Measurements from ENCODE around the gene ALDH7A1. TPM values are rescaled to one million over a fixed set of nuclear protein-coding genes. Genes with fewer than 3 reads are reported as not detected.
A peak's percentile ranks its signal among the peaks of the same experiment; 100 is the strongest.
"Not testable (repeated sequence)": the region's sequence is repeated elsewhere in the genome, so short reads cannot be mapped to it uniquely, and the experiment has no call there.

Gene ALDH7A1
- polyA plus RNA-seq, 4 donors = 18.1 to 66.2 (median 31.9) TPM

DNA sequence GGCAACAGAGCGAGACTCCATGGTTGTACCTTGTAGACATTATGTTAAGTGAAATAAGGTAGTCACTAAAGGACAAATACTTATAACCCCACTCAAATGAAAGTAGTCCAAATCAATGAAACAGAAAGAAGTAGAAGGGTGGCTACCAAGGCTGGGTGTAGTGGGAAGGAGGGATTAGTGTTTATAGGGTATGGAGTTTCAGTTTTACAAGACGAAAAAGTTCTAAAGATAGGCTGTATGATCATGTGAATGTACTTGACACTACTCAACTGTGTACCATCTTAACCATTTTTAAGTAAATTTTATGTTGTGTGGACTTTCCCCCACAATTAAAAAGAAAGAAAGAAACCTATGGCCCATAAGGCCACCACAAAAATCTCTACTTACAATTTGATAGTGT lies 32.2 kb downstream of the ALDH7A1 start:
- 80 to 92% (median 83%) methylated on average over 2 of the region's 2 CpGs for WGBS, 3 donors
- peaks cover 0 to 19% (median 3%) of the 10 kb centered on the region in 3 donors for H3K36me3 ChIP-seq (ENCODE audit: control insufficient read depth in 3 of 3, insufficient read depth in 2 of 3, low read depth in 1 of 3, low read length in 3 of 3)
- no peak for FAIRE-seq

GRCh38 chr5:126561908-126562307 lies 33.1 kb downstream of the ALDH7A1 start:
- no peak for FAIRE-seq
- 67 to 74% (median 72%) methylated on average over 1 of the region's 1 CpG for WGBS, 3 donors

More for the DNA sequence above, 32.2 kb downstream of the ALDH7A1 start:
- Histone ChIP-seq H3K9me3 (ENCODE audit: control insufficient read depth in 2 of 2, insufficient read depth in 1 of 2, low read depth in 1 of 2, low read length in 1 of 2) (no peaks in the 10 kb centered on the region), H3K27ac (ENCODE audit: low read depth in 1 of 3, low read length in 2 of 3) (no peak overlapping the region), H3K27me3 (ENCODE audit: control insufficient read depth in 3 of 3, insufficient read depth in 3 of 3, low read length in 3 of 3) (no peaks in the 10 kb centered on the region), H3K4me3 (ENCODE audit: low read depth in 1 of 3, low read length in 3 of 3) (no peak overlapping the region), H3K4me1 (ENCODE audit: control insufficient read depth in 3 of 3, insufficient read depth in 2 of 3, low read depth in 1 of 3, low read length in 2 of 3) (no peaks in the 10 kb centered on the region)
- DNase-seq = no peak

DNA sequence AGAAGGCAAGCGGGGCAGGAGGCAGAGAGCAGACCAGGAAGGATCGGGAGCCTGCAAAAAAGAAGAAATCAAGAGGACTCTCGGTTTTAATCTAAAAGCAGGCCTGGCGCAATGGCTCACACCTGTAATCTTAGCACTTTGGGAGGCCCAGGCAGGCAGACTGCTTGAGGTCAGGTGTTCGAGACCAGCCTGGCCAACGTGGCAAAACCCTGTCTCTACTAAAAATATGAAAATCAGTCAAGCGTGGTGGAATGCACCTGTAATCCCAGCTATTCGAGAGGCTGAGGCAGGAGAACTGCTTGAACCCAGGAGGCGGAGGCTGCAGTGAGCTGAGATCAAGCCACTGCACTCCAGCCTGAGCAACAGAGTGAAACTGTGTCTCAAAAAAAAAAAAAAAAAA lies 39.9 kb downstream of the ALDH7A1 start:
- WGBS, 3 donors = 91 to 94% (median 92%) methylated on average over 9 of the region's 9 CpGs
- not testable (repeated sequence) for H3K27ac ChIP-seq (ENCODE audit: low read depth in 1 of 3, low read length in 2 of 3); H3K27me3 ChIP-seq (ENCODE audit: control insufficient read depth in 3 of 3, insufficient read depth in 3 of 3, low read length in 3 of 3); FAIRE-seq; DNase-seq; H3K4me3 ChIP-seq (ENCODE audit: low read depth in 1 of 3, low read length in 3 of 3); H3K4me1 ChIP-seq (ENCODE audit: control insufficient read depth in 3 of 3, insufficient read depth in 2 of 3, low read depth in 1 of 3, low read length in 2 of 3); H3K9me3 ChIP-seq (ENCODE audit: control insufficient read depth in 2 of 2, insufficient read depth in 1 of 2, low read depth in 1 of 2, low read length in 1 of 2)
- peaks cover 0 to 53% (median 8%) of the 10 kb centered on the region in 3 donors for H3K36me3 ChIP-seq (ENCODE audit: control insufficient read depth in 3 of 3, insufficient read depth in 2 of 3, low read depth in 1 of 3, low read length in 3 of 3)

More at GRCh38 chr5:126561908-126562307, 33.1 kb downstream of the ALDH7A1 start:
- no peak overlapping the region for H3K4me3 ChIP-seq (ENCODE audit: low read depth in 1 of 3, low read length in 3 of 3)
- no peaks in the 10 kb centered on the region for H3K27me3 ChIP-seq (ENCODE audit: control insufficient read depth in 3 of 3, insufficient read depth in 3 of 3, low read length in 3 of 3)
- H3K4me1 ChIP-seq (ENCODE audit: control insufficient read depth in 3 of 3, insufficient read depth in 2 of 3, low read depth in 1 of 3, low read length in 2 of 3) = no peaks in the 10 kb centered on the region
- no peak for DNase-seq
- no peaks in the 10 kb centered on the region for H3K9me3 ChIP-seq (ENCODE audit: control insufficient read depth in 2 of 2, insufficient read depth in 1 of 2, low read depth in 1 of 2, low read length in 1 of 2)
- H3K36me3 ChIP-seq (ENCODE audit: control insufficient read depth in 3 of 3, insufficient read depth in 2 of 3, low read depth in 1 of 3, low read length in 3 of 3) = peaks cover 0 to 22% (median 3%) of the 10 kb centered on the region in 3 donors
- H3K27ac ChIP-seq (ENCODE audit: low read depth in 1 of 3, low read length in 2 of 3) = no peak overlapping the region

DNA sequence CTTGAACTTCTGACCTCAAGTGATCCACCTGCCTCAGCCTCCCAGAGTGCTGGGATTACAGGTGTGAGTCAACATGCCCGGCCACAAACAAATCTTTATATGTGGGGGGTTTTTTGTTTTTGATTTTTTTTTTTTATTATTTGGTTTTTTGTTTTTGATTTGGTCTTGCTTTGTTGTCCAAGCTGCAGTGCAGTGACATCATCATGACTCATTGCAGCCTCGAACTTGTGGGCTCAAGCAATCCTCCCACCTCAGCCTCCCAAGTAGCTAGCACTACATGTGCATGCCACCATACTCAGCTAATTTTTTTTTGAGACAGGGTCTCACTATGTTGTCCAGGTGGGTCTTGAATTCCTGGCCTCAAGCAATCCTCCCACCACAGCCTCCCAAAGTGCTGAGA lies 42.4 kb downstream of the ALDH7A1 start:
- H3K9me3 ChIP-seq (ENCODE audit: control insufficient read depth in 2 of 2, insufficient read depth in 1 of 2, low read depth in 1 of 2, low read length in 1 of 2) = no peaks in the 10 kb centered on the region
- peaks cover 0 to 55% (median 6%) of the 10 kb centered on the region in 3 donors for H3K36me3 ChIP-seq (ENCODE audit: control insufficient read depth in 3 of 3, insufficient read depth in 2 of 3, low read depth in 1 of 3, low read length in 3 of 3)
- DNase-seq = no peak
- H3K4me3 ChIP-seq (ENCODE audit: low read depth in 1 of 3, low read length in 3 of 3) = no peak overlapping the region
- no peaks in the 10 kb centered on the region for H3K27me3 ChIP-seq (ENCODE audit: control insufficient read depth in 3 of 3, insufficient read depth in 3 of 3, low read length in 3 of 3)
- FAIRE-seq = no peak
- no peak overlapping the region for H3K27ac ChIP-seq (ENCODE audit: low read depth in 1 of 3, low read length in 2 of 3)
- H3K4me1 ChIP-seq (ENCODE audit: control insufficient read depth in 3 of 3, insufficient read depth in 2 of 3, low read depth in 1 of 3, low read length in 2 of 3) = no peaks in the 10 kb centered on the region
- WGBS, 3 donors = 86 to 89% (median 88%) methylated on average over 2 of the region's 2 CpGs

GRCh38 chr5:126544087-126544740 lies 50.8 kb downstream of the ALDH7A1 start:
- peaks cover 0 to 29% (median 0%) of the 10 kb centered on the region in 3 donors for H3K36me3 ChIP-seq (ENCODE audit: control insufficient read depth in 3 of 3, insufficient read depth in 2 of 3, low read depth in 1 of 3, low read length in 3 of 3)
- no peak for FAIRE-seq
- peaks cover 0 to 8% (median 0%) of the 10 kb centered on the region in 3 donors for H3K4me1 ChIP-seq (ENCODE audit: control insufficient read depth in 3 of 3, insufficient read depth in 2 of 3, low read depth in 1 of 3, low read length in 2 of 3)
- no peaks in the 10 kb centered on the region for H3K9me3 ChIP-seq (ENCODE audit: control insufficient read depth in 2 of 2, insufficient read depth in 1 of 2, low read depth in 1 of 2, low read length in 1 of 2)
- H3K27me3 ChIP-seq (ENCODE audit: control insufficient read depth in 3 of 3, insufficient read depth in 3 of 3, low read length in 3 of 3) = no peaks in the 10 kb centered on the region
- peak; percentile 36 to 45 for DNase-seq
- WGBS, 3 donors = 63 to 75% (median 66%) methylated on average over 11 to 12 of the region's 12 CpGs
- H3K4me3 ChIP-seq (ENCODE audit: low read depth in 1 of 3, low read length in 3 of 3) = no peak overlapping the region
- peak overlapping the region in 1 of 3 donors; percentile 24 for H3K27ac ChIP-seq (ENCODE audit: low read depth in 1 of 3, low read length in 2 of 3)

DNA sequence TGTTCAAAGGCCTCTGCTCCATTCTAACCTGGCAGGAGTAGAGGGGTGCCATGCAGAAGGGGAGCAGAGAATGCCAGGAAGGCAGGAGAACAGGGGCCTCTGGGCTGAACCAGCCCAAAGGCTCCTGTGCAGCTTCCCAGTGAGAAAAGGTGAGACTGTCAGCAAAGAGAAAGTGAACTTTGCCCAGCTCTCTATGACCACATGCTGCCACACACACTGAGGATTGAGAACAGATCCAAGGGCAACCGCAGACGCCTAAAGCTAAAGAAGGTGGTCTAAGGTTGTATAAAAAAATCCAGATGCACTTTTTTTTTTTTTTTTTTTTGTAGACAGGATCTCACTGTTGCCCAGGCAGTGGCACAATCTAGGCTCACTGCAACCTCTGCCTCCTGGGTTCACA lies 51.4 kb downstream of the ALDH7A1 start:
- Histone ChIP-seq H3K36me3 (ENCODE audit: control insufficient read depth in 3 of 3, insufficient read depth in 2 of 3, low read depth in 1 of 3, low read length in 3 of 3) (peaks cover 0 to 24% (median 0%) of the 10 kb centered on the region in 3 donors), H3K27ac (ENCODE audit: low read depth in 1 of 3, low read length in 2 of 3) (peak overlapping the region in 1 of 3 donors; percentile 24), H3K9me3 (ENCODE audit: control insufficient read depth in 2 of 2, insufficient read depth in 1 of 2, low read depth in 1 of 2, low read length in 1 of 2) (no peaks in the 10 kb centered on the region), H3K4me3 (ENCODE audit: low read depth in 1 of 3, low read length in 3 of 3) (no peak overlapping the region), H3K27me3 (ENCODE audit: control insufficient read depth in 3 of 3, insufficient read depth in 3 of 3, low read length in 3 of 3) (no peaks in the 10 kb centered on the region), H3K4me1 (ENCODE audit: control insufficient read depth in 3 of 3, insufficient read depth in 2 of 3, low read depth in 1 of 3, low read length in 2 of 3) (peaks cover 0 to 11% (median 0%) of the 10 kb centered on the region in 3 donors)
- WGBS, 3 donors = 32 to 76% (median 43%) methylated on average over 2 of the region's 2 CpGs
- FAIRE-seq (no peak), DNase-seq (peak; percentile 80 to 85)

- H3K9me3 ChIP-seq (ENCODE audit: control insufficient read depth in 2 of 2, insufficient read depth in 1 of 2, low read depth in 1 of 2, low read length in 1 of 2) = no peaks in the 10 kb centered on the region
- no peak for FAIRE-seq
Observed at GRCh38 chr5:126543009-126543408, 52.0 kb downstream of the ALDH7A1 start.

DNA sequence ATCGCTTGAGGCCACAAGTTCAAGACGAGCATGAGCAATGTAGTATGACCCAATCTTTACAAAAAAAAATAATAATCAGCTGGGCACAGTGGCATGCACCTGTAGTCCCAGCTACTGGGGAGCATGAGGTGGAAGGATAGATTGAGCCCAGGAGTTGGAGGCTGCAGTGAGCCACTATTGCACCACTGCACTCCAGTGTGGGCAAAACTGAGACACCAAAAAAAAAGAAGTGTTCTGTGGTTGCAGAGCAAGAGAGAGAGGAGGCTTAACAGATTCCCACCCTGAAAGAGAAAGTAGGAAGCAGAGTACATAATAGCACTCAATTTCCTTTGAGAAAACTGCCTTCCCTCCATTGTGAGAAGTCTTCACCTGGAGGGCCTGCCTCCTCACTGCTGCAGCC lies 52.6 kb downstream of the ALDH7A1 start:
- 61 to 72% (median 63%) methylated on average over 2 of the region's 2 CpGs for WGBS, 3 donors

More at GRCh38 chr5:126543009-126543408, 52.0 kb downstream of the ALDH7A1 start:
- 95 to 100% (median 96%) methylated on average over 1 of the region's 1 CpG for WGBS, 3 donors
- H3K4me3 ChIP-seq (ENCODE audit: low read depth in 1 of 3, low read length in 3 of 3) = no peak overlapping the region
- no peak for DNase-seq
- peak overlapping the region in 1 of 3 donors; percentile 24 for H3K27ac ChIP-seq (ENCODE audit: low read depth in 1 of 3, low read length in 2 of 3)
- no peaks in the 10 kb centered on the region for H3K27me3 ChIP-seq (ENCODE audit: control insufficient read depth in 3 of 3, insufficient read depth in 3 of 3, low read length in 3 of 3)
- peaks cover 0 to 11% (median 0%) of the 10 kb centered on the region in 3 donors for H3K4me1 ChIP-seq (ENCODE audit: control insufficient read depth in 3 of 3, insufficient read depth in 2 of 3, low read depth in 1 of 3, low read length in 2 of 3)
- H3K36me3 ChIP-seq (ENCODE audit: control insufficient read depth in 3 of 3, insufficient read depth in 2 of 3, low read depth in 1 of 3, low read length in 3 of 3) = peaks cover 0 to 18% (median 0%) of the 10 kb centered on the region in 3 donors

More for the DNA sequence above, 52.6 kb downstream of the ALDH7A1 start:
- Histone ChIP-seq H3K36me3 (ENCODE audit: control insufficient read depth in 3 of 3, insufficient read depth in 2 of 3, low read depth in 1 of 3, low read length in 3 of 3) (peaks cover 0 to 14% (median 0%) of the 10 kb centered on the region in 3 donors), H3K27me3 (ENCODE audit: control insufficient read depth in 3 of 3, insufficient read depth in 3 of 3, low read length in 3 of 3) (no peaks in the 10 kb centered on the region), H3K4me1 (ENCODE audit: control insufficient read depth in 3 of 3, insufficient read depth in 2 of 3, low read depth in 1 of 3, low read length in 2 of 3) (peaks cover 0 to 11% (median 0%) of the 10 kb centered on the region in 3 donors), H3K9me3 (ENCODE audit: control insufficient read depth in 2 of 2, insufficient read depth in 1 of 2, low read depth in 1 of 2, low read length in 1 of 2) (no peaks in the 10 kb centered on the region), H3K4me3 (ENCODE audit: low read depth in 1 of 3, low read length in 3 of 3) (no peak overlapping the region), H3K27ac (ENCODE audit: low read depth in 1 of 3, low read length in 2 of 3) (no peak overlapping the region)
- no peak for DNase-seq
- no peak for FAIRE-seq
